HepG2 (cell line): ENCODE data around the gene ZNF391.

Source experiments
- CEBPB ChIP-seq: IDR thresholded peaks from 2 replicates; pipeline ENCODE4 v1.6.1; 2011; ENCODE audit warnings: low read depth, low read length, improper control_type of control experiment, borderline replicate concordance
- ELF4 ChIP-seq: sonication (generic); formaldehyde crosslinking; IDR thresholded peaks from 2 replicates; pipeline ENCODE4 v1.5.0; 2020; ENCODE audit warnings: missing genetic modification reagents, mild to moderate bottlenecking, moderate library complexity, borderline replicate concordance
- KAT7 ChIP-seq: IDR thresholded peaks from 2 replicates; pipeline ENCODE4 v1.6.1; 2018; ENCODE audit warnings: borderline replicate concordance, missing compliant biosample characterization
- MYC ChIP-seq: sonication (generic); formaldehyde crosslinking; IDR thresholded peaks from 2 replicates; pipeline ENCODE4 v1.9.0; 2021; ENCODE audit warnings: missing genetic modification reagents, borderline replicate concordance
- NCOA2 ChIP-seq: sonication (generic); formaldehyde crosslinking; IDR thresholded peaks from 2 replicates; pipeline ENCODE4 v1.8.0; 2022; ENCODE audit warnings: inconsistent platforms
- PHF8 ChIP-seq: sonication (generic); formaldehyde crosslinking; IDR thresholded peaks from 2 replicates; pipeline ENCODE4 v1.5.0; 2020; ENCODE audit warnings: missing genetic modification reagents
- ZNF619 ChIP-seq: sonication (generic); formaldehyde crosslinking; IDR thresholded peaks from 2 replicates; pipeline ENCODE4 v1.4.0; 2020; ENCODE audit warnings: mild to moderate bottlenecking, missing genetic modification reagents
- TF ChIP-seq, protein P1 (sequence below): sonication (generic); formaldehyde crosslinking; IDR thresholded peaks from 2 replicates; pipeline ENCODE4 v1.4.0; 2020; ENCODE audit warnings: missing genetic modification reagents
- TF ChIP-seq, protein P2 (sequence below): sonication (generic); formaldehyde crosslinking; IDR thresholded peaks from 2 replicates; pipeline ENCODE4 v1.4.0; 2020; ENCODE audit warnings: low read depth, mild to moderate bottlenecking, missing genetic modification reagents
- TF ChIP-seq, protein P3 (sequence below): IDR thresholded peaks from 2 replicates; pipeline ENCODE4 v1.6.1; 2016
- TF ChIP-seq, protein P4 (sequence below), 2 experiments: IDR thresholded peaks; 2 replicates each; pipeline ENCODE4 v1.6.1; 2011 to 2012; ENCODE audit warnings: low read length in 2 of 2, borderline replicate concordance in 1 of 2, low read depth in 1 of 2, mild to moderate bottlenecking in 1 of 2, moderate library complexity in 1 of 2
- TF ChIP-seq, protein P5 (sequence below): sonication (generic); formaldehyde crosslinking; IDR thresholded peaks from 2 replicates; pipeline ENCODE4 v1.4.0; 2020; ENCODE audit warnings: missing genetic modification reagents

DNA sequence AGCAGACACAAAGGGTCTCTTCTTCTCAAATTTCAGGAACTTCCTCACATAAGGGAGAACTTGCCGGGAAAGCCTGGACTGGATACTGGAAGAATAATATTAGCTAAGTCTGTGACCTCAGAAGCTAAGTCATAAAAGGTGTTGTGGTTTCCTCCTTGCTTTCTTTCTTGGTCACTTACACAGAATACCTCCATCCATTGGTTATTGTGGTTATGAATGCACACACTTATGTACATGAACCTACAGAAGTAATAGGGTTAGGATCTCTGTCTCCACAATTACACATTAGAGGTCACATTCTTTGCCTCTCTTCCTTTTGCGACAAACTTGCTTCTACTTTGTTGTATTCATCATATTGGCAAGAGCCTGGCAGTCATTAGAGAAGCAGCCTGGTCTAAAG, 40.4 kb downstream of the ZNF391 start:
- TF ChIP-seq, protein P1, sequence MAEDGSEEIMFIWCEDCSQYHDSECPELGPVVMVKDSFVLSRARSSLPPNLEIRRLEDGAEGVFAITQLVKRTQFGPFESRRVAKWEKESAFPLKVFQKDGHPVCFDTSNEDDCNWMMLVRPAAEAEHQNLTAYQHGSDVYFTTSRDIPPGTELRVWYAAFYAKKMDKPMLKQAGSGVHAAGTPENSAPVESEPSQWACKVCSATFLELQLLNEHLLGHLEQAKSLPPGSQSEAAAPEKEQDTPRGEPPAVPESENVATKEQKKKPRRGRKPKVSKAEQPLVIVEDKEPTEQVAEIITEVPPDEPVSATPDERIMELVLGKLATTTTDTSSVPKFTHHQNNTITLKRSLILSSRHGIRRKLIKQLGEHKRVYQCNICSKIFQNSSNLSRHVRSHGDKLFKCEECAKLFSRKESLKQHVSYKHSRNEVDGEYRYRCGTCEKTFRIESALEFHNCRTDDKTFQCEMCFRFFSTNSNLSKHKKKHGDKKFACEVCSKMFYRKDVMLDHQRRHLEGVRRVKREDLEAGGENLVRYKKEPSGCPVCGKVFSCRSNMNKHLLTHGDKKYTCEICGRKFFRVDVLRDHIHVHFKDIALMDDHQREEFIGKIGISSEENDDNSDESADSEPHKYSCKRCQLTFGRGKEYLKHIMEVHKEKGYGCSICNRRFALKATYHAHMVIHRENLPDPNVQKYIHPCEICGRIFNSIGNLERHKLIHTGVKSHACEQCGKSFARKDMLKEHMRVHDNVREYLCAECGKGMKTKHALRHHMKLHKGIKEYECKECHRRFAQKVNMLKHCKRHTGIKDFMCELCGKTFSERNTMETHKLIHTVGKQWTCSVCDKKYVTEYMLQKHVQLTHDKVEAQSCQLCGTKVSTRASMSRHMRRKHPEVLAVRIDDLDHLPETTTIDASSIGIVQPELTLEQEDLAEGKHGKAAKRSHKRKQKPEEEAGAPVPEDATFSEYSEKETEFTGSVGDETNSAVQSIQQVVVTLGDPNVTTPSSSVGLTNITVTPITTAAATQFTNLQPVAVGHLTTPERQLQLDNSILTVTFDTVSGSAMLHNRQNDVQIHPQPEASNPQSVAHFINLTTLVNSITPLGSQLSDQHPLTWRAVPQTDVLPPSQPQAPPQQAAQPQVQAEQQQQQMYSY (CRISPR knock-in tag), result no peak
- TF ChIP-seq, protein P2, sequence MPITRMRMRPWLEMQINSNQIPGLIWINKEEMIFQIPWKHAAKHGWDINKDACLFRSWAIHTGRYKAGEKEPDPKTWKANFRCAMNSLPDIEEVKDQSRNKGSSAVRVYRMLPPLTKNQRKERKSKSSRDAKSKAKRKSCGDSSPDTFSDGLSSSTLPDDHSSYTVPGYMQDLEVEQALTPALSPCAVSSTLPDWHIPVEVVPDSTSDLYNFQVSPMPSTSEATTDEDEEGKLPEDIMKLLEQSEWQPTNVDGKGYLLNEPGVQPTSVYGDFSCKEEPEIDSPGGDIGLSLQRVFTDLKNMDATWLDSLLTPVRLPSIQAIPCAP (CRISPR knock-in tag), result no peak
- TF ChIP-seq, protein P3, sequence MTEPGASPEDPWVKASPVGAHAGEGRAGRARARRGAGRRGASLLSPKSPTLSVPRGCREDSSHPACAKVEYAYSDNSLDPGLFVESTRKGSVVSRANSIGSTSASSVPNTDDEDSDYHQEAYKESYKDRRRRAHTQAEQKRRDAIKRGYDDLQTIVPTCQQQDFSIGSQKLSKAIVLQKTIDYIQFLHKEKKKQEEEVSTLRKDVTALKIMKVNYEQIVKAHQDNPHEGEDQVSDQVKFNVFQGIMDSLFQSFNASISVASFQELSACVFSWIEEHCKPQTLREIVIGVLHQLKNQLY (CRISPR knock-in tag), result no peak
- TF ChIP-seq MYC (CRISPR knock-in tag), result no peak
- TF ChIP-seq KAT7 (CRISPR knock-in tag), result no peak
- no peak for TF ChIP-seq ZNF619
- TF ChIP-seq, protein P4, sequence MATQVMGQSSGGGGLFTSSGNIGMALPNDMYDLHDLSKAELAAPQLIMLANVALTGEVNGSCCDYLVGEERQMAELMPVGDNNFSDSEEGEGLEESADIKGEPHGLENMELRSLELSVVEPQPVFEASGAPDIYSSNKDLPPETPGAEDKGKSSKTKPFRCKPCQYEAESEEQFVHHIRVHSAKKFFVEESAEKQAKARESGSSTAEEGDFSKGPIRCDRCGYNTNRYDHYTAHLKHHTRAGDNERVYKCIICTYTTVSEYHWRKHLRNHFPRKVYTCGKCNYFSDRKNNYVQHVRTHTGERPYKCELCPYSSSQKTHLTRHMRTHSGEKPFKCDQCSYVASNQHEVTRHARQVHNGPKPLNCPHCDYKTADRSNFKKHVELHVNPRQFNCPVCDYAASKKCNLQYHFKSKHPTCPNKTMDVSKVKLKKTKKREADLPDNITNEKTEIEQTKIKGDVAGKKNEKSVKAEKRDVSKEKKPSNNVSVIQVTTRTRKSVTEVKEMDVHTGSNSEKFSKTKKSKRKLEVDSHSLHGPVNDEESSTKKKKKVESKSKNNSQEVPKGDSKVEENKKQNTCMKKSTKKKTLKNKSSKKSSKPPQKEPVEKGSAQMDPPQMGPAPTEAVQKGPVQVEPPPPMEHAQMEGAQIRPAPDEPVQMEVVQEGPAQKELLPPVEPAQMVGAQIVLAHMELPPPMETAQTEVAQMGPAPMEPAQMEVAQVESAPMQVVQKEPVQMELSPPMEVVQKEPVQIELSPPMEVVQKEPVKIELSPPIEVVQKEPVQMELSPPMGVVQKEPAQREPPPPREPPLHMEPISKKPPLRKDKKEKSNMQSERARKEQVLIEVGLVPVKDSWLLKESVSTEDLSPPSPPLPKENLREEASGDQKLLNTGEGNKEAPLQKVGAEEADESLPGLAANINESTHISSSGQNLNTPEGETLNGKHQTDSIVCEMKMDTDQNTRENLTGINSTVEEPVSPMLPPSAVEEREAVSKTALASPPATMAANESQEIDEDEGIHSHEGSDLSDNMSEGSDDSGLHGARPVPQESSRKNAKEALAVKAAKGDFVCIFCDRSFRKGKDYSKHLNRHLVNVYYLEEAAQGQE (IDR thresholded peaks at IDR 0.05; ENCODE audit: borderline replicate concordance in 1 of 2, low read depth in 1 of 2, low read length in 2 of 2), result no peak
- no peak for TF ChIP-seq PHF8 (CRISPR knock-in tag)
- TF ChIP-seq ELF4, result no peak
- TF ChIP-seq, protein P5, sequence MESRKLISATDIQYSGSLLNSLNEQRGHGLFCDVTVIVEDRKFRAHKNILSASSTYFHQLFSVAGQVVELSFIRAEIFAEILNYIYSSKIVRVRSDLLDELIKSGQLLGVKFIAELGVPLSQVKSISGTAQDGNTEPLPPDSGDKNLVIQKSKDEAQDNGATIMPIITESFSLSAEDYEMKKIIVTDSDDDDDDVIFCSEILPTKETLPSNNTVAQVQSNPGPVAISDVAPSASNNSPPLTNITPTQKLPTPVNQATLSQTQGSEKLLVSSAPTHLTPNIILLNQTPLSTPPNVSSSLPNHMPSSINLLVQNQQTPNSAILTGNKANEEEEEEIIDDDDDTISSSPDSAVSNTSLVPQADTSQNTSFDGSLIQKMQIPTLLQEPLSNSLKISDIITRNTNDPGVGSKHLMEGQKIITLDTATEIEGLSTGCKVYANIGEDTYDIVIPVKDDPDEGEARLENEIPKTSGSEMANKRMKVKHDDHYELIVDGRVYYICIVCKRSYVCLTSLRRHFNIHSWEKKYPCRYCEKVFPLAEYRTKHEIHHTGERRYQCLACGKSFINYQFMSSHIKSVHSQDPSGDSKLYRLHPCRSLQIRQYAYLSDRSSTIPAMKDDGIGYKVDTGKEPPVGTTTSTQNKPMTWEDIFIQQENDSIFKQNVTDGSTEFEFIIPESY (CRISPR knock-in tag), result no peak
- TF ChIP-seq CEBPB, result no peak
- TF ChIP-seq NCOA2 (CRISPR knock-in tag), result no peak
